Keratinocyte (primary cell): ENCODE results near the gene ARL4D. TPM values are rescaled to one million over a fixed set of nuclear protein-coding genes. Genes with fewer than 3 reads are reported as not detected.

Experiments
- DNase-seq: peaks from one replicate; pipeline ENCODE4 v3.0.0-alpha.2; 2011; ENCODE audit warnings: low read depth, missing footprints, low spot score
- FAIRE-seq: peaks from 2 replicates; lab custom pipeline; 2011; peaks lifted over from hg19 to GRCh38; lab: Jason Lieb, UNC
- H2AFZ ChIP-seq: 2 replicates; pipeline ENCODE4 v1.6.0; 2012; ENCODE audit warnings: low read length, control low read depth, inconsistent platforms; ENCODE audit not compliant: control insufficient read depth
- H3K27ac ChIP-seq: 2 replicates; pipeline ENCODE4 v1.5.1; 2011; ENCODE audit warnings: low read length; ENCODE audit not compliant: control insufficient read depth, insufficient read depth
- H3K27me3 ChIP-seq: 3 replicates; pipeline ENCODE4 v1.6.0; 2011; ENCODE audit warnings: low read length; ENCODE audit not compliant: control insufficient read depth, insufficient read depth; ENCODE audit errors: extremely low read depth
- H3K36me3 ChIP-seq, 2 experiments: 2 replicates in 1 of 2; 3 replicates in 1 of 2; pipeline ENCODE4 v1.5.1; 2011; ENCODE audit warnings: low read length in 2 of 2, mild to moderate bottlenecking in 1 of 2; ENCODE audit not compliant: control insufficient read depth in 2 of 2, insufficient read depth in 2 of 2; ENCODE audit errors: extremely low read depth in 1 of 2
- H3K4me1 ChIP-seq: 3 replicates; pipeline ENCODE4 v1.5.1; 2011; ENCODE audit warnings: low read length; ENCODE audit not compliant: control insufficient read depth, insufficient read depth; ENCODE audit errors: extremely low read depth
- H3K4me2 ChIP-seq: 3 replicates; pipeline ENCODE4 v1.6.0; 2011; ENCODE audit warnings: low read depth, low read length; ENCODE audit not compliant: control insufficient read depth, insufficient read depth; ENCODE audit errors: extremely low read depth
- H3K4me3 ChIP-seq, 3 experiments: fragments of 200-600 bp in 1 of 3; sonication (generic) in 1 of 3; 2 replicates in 2 of 3; 3 replicates in 1 of 3; pipeline ENCODE4 v1.5.1; 2011 to 2016; ENCODE audit warnings: low read length in 3 of 3, mild to moderate bottlenecking in 3 of 3, control low read depth in 2 of 3, inconsistent platforms in 1 of 3, low read depth in 1 of 3, mixed read lengths in 1 of 3, mixed run types in 1 of 3, moderate library complexity in 1 of 3; ENCODE audit not compliant: control insufficient read depth in 2 of 3, insufficient read depth in 2 of 3; ENCODE audit errors: extremely low read depth in 1 of 3
- H3K79me2 ChIP-seq: 2 replicates; pipeline ENCODE4 v1.6.0; 2012; ENCODE audit warnings: low read length; ENCODE audit not compliant: control insufficient read depth, insufficient read depth
- H3K9ac ChIP-seq: 3 replicates; pipeline ENCODE4 v1.6.0; 2011; ENCODE audit warnings: low read length; ENCODE audit not compliant: control insufficient read depth, insufficient read depth; ENCODE audit errors: extremely low read depth
- H3K9me1 ChIP-seq: 3 replicates; pipeline ENCODE4 v1.6.0; 2011; ENCODE audit warnings: low read length; ENCODE audit not compliant: control insufficient read depth, insufficient read depth; ENCODE audit errors: extremely low read depth
- H3K9me3 ChIP-seq: 2 replicates; pipeline ENCODE4 v1.5.1; 2012; ENCODE audit warnings: low read depth, low read length; ENCODE audit not compliant: control insufficient read depth
- H4K20me1 ChIP-seq: 3 replicates; pipeline ENCODE4 v1.6.0; 2011; ENCODE audit warnings: low read length; ENCODE audit not compliant: control insufficient read depth, insufficient read depth; ENCODE audit errors: extremely low read depth
- EZH2 ChIP-seq: IDR thresholded peaks from one replicate; pipeline ENCODE4 v1.6.1; 2012; ENCODE audit warnings: inconsistent platforms, mild to moderate bottlenecking, low read length, moderate library complexity
- dilution Hi-C: fragments of 300-500 bp; cut with MboI; formaldehyde crosslinking; loops from one replicate; pipeline ENCODE4 v1.7.0; 2020; ENCODE audit warnings: low sequenced_read_pairs; ENCODE audit not compliant: extremely low pct_ligation_motif_present
- polyA plus RNA-seq, 5 experiments: library from polyadenylated mRNA; depleted of rRNA in 3 of 5; stranded (reverse) in 3 of 5; stranded (forward) in 1 of 5; unstranded in 1 of 5; fragments of >200 nt; gene quantifications; 1 replicate in 1 of 5; 2 replicates in 3 of 5; 3 replicates in 1 of 5; pipeline versions ENCODE4 v1.2.1 to v1.2.3, GENCODE V29; 2011 to 2012; ENCODE audit warnings: missing spikeins in 2 of 5, low read depth in 1 of 5, low replicate concordance in 1 of 5
- TF ChIP-seq, protein P1 (sequence below), 3 experiments: IDR thresholded peaks in 1 of 3; conservative IDR thresholded peaks in 1 of 3; optimal IDR thresholded peaks in 1 of 3; 2 replicates in 2 of 3; 3 replicates in 1 of 3; pipeline versions ENCODE3 to v1.5.1; 2011; ENCODE audit warnings: low read length in 3 of 3, mild to moderate bottlenecking in 3 of 3, moderate library complexity in 2 of 3, control low read depth in 1 of 3, inconsistent platforms in 1 of 3; ENCODE audit not compliant: insufficient read depth in 2 of 3; ENCODE audit errors: extremely low read depth in 1 of 3

ARL4D gene
- polyA plus RNA-seq, 1 donor (not counting 4 experiments of a cell fraction or from before 2014, with no cell fraction given) = 36.5 TPM

- H3K4me2 ChIP-seq = peak overlapping the region; percentile 34
- DNase-seq = no peak
- dilution Hi-C loops = no loop called here
These were observed 13.6 kb upstream of the ARL4D start for GRCh38 chr17:43385046-43385831.

GRCh38 chr17:43388359-43389045 is 10.3 kb upstream of the ARL4D start:
- peak; percentile 100 for FAIRE-seq
- peak overlapping the region; percentile 84 for H3K4me2 ChIP-seq
- no peaks in the 10 kb centered on the region for H3K36me3 ChIP-seq
- DNase-seq = no peak
- dilution Hi-C loops = no loop called here
- peak overlapping the region; percentile 85 for H3K9ac ChIP-seq
- TF ChIP-seq, protein P1, sequence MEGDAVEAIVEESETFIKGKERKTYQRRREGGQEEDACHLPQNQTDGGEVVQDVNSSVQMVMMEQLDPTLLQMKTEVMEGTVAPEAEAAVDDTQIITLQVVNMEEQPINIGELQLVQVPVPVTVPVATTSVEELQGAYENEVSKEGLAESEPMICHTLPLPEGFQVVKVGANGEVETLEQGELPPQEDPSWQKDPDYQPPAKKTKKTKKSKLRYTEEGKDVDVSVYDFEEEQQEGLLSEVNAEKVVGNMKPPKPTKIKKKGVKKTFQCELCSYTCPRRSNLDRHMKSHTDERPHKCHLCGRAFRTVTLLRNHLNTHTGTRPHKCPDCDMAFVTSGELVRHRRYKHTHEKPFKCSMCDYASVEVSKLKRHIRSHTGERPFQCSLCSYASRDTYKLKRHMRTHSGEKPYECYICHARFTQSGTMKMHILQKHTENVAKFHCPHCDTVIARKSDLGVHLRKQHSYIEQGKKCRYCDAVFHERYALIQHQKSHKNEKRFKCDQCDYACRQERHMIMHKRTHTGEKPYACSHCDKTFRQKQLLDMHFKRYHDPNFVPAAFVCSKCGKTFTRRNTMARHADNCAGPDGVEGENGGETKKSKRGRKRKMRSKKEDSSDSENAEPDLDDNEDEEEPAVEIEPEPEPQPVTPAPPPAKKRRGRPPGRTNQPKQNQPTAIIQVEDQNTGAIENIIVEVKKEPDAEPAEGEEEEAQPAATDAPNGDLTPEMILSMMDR (optimal IDR thresholded peaks at IDR 0.05 in 1 of 3, IDR thresholded peaks at IDR 0.05 in 1 of 3, conservative IDR thresholded peaks at IDR 0.05 in 1 of 3; ENCODE audit: extremely low read depth in 1 of 3, insufficient read depth in 2 of 3, low read length in 3 of 3) = no peak
- no peak for TF ChIP-seq EZH2
- peaks cover 14% of the 10 kb centered on the region for H3K4me1 ChIP-seq
- no peaks in the 10 kb centered on the region for H3K9me1 ChIP-seq
- H3K4me3 ChIP-seq = peak overlapping the region; percentile 47 to 75 (median 64)
- H3K27me3 ChIP-seq = no peaks in the 10 kb centered on the region
- no peaks in the 10 kb centered on the region for H3K79me2 ChIP-seq
- no peaks in the 10 kb centered on the region for H3K9me3 ChIP-seq
- peak overlapping the region; percentile 89 for H3K27ac ChIP-seq
- no peaks in the 10 kb centered on the region for H4K20me1 ChIP-seq
- peak overlapping the region; percentile 98 for H2AFZ ChIP-seq

More at GRCh38 chr17:43385046-43385831, 13.6 kb upstream of the ARL4D start:
- Histone ChIP-seq H3K4me3 (no peak overlapping the region), H3K36me3 (no peaks in the 10 kb centered on the region), H2AFZ (no peak overlapping the region), H3K27me3 (no peaks in the 10 kb centered on the region), H3K9ac (no peak overlapping the region), H4K20me1 (no peaks in the 10 kb centered on the region), H3K9me1 (no peaks in the 10 kb centered on the region), H3K4me1 (peaks cover 14% of the 10 kb centered on the region), H3K9me3 (peaks cover 5% of the 10 kb centered on the region), H3K79me2 (no peaks in the 10 kb centered on the region), H3K27ac (no peak overlapping the region)
- no peak for TF ChIP-seq EZH2
- TF ChIP-seq, protein P1 (optimal IDR thresholded peaks at IDR 0.05 in 1 of 3, IDR thresholded peaks at IDR 0.05 in 1 of 3, conservative IDR thresholded peaks at IDR 0.05 in 1 of 3; ENCODE audit: extremely low read depth in 1 of 3, insufficient read depth in 2 of 3, low read length in 3 of 3) = no peak
- FAIRE-seq = no peak
